CD1c-positive myeloid dendritic cell (primary cell): ENCODE data around the gene ZNF22.

Experiments
- DNase-seq: peaks from one replicate; pipeline ENCODE4 v3.0.0-alpha.2; 2016; ENCODE audit errors: extremely low spot score

The ZNF22 gene

DNA sequence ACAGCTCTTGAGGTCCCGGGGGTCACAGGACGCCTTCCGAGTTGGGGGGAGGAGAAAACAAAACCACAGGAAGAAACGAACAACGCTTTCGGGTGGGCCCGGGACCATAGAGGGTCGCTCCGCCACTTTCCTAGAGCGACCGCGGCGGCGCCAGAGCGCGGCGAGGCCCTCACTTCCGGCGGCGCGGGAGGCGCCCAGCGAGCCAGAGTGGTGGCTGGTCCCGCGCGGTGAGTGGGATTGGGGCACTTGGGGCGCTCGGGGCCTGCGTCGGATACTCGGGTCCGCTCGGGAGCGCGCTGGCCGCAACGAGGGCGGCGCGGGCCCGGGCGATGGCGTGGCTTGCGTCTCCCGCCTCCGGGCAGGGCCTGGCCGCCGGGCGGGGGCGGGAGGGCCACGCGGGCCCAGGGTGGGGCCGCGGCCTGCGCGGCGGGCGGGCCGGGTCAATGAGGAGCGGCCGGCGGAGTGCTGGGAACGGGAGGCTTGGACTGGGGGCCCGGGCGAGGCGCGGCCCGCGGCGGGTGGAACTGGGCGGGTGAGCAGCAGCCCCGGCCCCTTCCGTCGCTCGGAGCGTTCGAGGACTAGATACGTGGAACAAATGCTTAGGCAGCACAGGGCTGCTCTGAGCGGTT lies at the start of gene ZNF22:
TSS of gene ZNF22 (plus strand) at position 172 of the 629 bp plus-strand sequence. CDS start 2,446 bp downstream, outside the sequence.
- peak; percentile 81 for DNase-seq

DNA sequence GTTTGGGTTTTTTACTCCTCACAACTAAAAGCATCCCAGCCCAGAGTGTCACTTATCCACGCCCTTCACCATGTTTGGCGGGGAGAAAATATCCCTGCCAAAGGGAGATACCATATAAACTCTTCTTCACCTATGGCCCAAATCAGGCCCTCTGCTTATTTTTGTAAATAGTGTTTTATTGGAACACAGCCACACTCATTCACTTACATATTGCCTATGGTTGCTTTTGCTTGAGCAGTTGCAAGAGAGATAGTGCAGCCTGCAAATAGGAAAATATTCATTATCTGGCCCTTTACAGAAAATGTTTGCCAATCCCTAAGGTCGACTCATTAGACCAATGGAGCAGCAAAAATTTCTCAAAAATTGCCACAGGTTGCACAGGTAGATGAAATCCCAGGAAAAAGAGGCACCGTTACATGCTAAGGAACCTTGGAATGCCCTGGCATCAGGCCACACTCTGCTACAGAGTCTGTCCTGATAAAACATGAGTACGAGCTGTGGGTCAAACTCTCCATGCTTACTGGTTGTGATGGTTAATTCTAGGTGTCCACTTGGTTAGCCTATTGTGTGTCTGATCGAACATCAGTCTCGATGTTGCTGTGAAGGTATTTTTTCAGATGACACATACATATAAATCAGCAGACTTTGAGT lies 49.0 kb upstream of the ZNF22 start:
- DNase-seq, result no peak

DNA sequence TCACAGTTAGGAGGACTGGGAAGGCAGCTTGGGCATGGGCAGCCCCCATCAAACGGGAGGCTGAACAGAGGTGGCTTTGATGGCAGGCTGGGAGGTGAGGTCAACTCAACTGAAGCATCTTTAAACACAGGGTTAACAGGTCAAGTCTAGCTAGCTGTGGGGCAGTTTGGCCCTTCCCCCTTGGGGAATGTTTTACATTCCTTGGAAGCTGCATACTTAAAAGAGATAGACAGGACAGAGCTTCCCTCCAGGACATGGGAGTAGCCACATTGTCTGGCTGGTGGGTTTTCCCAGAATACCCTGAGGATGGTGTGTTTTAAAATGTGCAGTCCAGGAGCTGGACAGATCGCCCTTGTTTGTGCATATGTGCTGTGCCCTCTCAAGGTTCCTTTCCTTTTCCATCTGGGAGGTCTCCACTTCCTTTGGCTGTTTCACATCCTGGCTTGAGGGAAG lies 47.9 kb upstream of the ZNF22 start:
- DNase-seq, result no peak

DNA sequence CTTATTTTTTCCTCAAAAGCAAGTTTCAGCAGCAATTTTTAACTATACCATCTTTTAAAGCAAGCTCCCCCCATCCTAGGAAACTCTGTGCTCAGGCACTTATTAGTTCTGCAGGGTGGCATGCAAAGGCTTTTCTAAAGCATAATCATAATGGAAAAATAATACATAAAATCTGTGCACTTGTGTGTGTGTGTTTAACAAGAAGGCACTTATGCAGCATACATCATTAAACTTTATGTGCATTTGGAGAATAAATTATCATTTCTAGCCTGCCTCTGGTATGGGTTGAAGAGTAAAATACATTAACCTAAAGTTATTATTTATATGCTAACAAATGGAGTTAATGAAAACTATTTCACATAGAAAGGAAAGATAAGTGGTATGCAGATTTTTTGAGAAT lies 46.7 kb upstream of the ZNF22 start:
- no peak for DNase-seq

DNA sequence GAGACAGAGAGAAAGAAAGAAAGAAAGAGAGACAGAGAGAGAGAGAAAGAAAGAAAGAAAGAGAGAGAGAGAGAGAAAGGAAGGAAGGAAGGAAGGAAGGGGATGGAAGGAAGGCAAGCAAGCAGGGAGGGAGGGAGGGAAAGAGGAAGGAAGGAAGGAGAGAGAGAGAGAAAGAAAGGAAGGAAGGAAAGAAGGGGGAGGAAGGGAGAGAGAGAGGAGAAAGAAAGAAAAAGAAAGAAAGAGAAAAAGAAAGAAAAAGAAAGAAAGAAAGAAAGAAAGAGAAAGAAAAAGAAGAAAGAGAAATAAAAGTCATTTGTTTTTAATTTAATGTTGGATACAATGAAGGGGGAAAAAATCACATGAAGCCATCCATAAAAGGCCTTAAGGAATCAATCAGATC lies 45.8 kb upstream of the ZNF22 start:
- no peak for DNase-seq

DNA sequence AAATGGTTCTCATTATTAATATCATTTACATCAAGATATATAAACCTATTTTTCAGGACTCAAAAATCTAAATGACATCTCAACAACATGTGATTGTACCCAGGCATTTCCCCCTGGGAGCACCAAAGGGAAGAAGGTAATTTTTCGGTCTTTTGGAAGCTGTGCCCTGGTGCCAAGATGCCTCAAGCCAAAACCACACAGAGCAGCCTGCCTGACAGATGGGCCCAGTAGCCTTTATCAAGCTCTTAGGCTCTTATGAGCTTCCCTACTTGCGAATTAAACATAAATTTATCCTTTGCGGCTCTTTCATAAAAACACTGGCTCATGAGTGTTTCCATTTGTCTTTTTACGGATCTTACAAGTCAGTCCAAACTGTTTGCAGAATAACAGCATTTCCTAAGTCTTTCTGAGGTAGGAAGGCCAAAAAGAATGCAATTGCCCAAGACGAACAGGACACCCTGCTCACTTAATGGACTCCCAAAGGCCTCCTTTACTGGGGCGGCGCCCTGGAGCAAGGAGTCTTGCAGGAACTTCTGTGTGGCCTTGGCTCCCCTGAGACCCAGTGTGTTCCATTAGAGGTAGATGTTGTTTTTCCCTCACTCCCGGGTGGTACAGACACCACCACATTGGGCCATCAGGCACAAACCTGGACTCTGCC lies 45.2 kb upstream of the ZNF22 start:
- DNase-seq, result no peak

DNA sequence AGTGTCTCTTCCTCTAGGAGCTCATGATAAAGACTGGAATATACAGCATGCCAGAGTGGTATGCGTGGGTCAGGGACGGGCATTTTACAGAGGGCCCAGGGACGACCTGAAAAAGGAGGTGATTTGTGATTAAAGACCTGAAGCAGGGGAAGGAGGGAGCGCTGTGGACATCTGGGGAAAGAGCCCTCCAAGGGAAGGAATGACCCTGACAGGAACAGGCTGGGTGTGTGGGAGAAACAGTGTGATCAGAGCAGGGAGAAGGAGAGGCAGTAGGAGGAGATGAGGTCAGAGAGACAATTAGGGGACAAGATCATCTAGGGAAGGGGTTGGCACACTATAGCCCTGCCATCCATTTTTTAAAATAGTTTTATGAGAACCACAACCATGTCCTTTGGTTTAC lies 44.5 kb upstream of the ZNF22 start:
- DNase-seq, result no peak

DNA sequence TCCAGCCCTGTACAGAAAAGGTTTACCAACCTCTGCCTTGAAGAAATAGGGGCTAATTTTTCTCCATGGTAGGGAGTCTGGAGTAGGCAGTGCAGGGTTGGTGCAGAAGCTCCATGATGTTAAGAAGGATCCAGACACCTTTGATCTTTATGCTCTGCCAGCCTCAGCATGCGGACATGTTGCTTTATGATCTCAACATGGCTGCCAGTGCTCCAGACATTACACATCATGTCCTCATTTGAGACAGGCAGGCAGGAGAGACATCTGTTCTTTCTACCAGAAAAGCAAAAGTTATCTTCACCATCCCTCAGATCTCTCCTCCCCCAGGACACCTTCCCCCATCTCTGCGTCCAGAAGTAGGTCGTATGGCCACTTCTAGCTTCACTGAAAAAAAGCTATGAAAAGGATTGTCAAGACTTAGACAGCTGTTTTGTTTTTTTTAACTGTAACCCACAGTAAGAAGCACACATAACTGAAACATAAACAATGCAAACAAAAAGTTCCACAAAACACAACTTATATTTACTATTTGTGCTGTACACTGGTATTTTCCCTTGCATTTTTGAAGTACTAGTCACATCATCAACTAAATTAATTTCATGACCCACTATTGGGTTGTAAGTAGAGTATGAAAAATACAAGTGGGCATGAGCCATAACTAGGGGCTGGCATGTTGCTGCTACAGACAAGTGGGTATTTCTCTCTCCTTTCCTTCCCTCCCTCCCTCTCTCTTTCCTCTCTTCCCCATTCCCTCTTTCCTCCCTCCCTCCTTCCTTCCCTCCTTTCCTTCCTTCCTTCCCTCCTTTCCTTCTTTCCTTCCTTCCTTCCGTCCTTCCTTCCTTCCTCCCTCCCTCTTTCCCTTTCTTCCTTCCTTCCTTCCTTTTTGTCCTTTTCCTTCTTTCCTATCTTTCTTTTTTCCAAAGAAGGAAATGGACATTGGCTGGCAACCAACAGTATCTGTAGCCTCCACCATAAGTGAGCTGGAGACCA lies 43.7 kb upstream of the ZNF22 start:
- DNase-seq, result no peak

DNA sequence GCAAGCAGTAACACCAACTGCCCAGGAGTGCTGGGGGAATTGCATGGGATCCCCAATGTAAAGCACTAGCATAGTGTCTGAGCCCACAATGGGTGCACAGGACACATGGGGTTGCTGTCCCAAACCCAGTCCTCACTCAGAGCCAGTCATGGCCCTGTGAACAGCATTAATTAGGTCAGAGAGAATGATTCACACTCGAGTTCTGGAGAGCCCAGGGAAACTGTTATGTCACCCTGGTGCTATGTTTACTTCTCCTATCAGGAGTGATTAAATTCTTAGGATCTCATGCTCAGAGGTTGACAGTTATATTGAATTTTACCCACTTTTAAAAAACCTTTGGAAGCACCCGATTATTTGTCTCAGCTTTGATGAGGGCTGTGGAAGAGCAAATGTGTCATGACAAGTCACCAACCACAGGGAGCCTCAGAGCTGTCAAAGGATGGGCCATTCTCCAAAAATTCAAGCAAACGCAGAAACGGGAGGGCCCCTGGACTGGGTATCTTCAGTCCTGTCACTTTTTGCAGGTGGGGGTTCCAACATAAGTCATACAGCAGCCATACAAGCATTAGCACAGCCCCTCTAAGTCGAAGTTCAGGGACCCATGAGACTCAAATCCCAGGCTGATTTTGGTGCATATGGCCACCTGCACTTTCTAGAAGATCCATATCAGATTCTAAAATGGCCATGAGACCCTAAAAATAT lies 42.4 kb upstream of the ZNF22 start:
- DNase-seq, result peak; percentile 83

DNA sequence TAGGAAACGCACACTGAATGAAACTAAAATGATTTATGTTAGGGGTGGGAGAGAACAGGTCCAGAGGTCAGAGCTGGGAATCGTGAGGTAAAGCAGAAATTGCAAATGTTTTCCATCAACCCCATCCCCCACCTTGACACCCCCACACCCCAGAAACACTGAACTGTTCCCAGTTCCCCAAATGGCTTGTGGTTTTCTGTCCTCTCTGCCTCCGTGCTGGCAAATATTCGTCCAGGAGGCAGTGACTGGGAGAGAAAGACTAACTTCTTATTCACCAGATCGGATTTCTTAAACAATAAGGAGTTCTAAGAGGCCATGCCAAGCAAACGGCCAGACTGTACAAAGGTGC lies 41.9 kb upstream of the ZNF22 start:
- peak; percentile 80 for DNase-seq

DNA sequence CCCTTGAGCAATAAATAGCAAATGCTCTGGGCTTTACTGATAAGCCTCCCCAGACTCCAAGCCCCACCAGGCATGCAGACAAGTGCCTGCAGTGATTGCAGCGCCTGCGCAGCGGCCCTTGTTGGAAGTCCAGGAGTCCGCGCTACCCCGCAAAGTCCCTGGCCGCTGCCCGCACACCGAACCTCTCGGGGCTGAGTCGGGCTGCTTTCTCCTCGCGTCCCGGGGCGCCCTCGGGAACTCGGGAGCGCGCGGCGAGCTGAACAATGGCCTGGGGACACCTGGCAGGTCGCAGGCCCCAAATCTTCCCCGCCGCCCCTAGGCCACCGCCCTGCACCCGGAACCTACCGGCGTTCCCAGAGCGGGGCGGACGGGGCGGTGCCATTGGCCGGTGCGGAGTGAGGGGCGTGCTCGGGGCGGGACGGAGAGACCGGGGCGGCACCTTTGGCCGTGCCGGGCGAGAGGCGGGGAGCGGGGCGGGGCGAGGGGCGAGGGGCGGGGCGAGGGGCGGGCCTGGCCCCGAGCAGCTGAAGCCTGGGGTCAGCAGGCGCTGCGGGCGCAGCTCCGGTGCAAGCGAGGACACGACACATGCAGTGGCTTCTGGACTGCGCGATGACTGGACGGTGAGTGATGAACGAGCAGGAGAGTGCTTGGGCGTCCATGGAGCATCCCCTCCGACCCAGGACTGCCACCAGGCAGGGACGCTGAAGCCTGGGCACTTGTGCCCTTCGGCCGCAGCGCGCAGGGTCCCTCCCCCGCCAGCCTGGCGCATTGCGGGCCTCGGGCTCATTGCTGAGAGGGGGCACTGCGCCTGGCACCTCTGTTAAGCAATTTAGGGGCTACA lies 41.3 kb upstream of the ZNF22 start, which contains the start of gene RASSF4:
TSS of gene RASSF4 (plus strand) at position 556 of the 841 bp plus-strand sequence. CDS start 10,401 bp downstream, outside the sequence.
- peak; percentile 94 for DNase-seq

DNA sequence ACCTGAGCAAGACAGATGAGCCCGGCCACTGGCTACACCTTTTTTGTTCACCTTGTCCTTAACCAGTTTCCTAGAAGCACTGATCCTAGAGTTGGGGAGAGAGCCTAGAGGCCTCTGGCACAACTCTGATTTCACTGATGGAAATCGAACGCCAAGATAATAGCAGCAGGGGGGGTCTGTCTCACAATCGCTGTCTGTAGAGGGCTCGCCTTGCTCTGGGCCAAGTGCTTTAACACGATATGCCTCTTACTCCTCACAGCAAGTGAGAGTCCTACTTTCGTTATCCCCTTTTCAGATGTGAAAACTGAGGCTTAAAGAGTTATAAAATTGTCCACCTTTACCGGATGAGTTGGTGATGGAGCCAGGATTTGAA lies 40.6 kb upstream of the ZNF22 start:
- no peak for DNase-seq

DNA sequence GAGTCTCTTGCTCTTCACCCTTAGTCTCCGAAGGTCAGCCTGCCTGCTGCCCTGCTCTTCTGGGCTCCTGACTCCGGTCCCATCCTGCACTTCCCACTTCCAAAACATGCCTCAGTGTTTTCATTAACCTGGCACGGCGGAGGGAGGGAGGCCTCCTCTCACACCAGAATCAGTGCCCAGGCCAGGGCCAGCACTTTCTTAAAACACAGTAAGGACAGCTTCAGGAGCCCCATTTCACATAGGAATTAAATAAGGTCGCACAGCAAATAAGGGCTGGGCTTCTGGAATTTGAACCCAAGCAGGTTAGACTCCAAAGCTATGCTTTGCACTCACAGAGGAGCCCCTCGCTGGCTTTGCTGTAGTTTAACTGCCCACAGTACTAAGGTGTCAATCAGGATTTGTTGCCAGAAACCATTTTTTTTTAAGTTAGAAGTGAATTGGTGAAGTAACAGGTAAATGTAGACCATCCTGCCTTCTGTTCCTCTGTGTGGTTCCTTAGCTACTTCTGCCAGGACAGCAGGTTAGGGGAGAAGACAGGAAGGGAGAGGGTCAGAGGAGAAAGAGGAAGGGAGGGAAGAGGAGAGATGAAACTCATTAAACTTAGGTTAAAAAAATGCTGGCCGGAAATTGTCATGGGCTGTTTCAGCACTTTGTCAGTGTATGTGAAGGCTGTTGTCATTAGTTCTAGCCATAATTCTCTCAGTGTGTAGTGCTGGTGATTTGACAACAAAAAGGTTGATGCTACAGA lies 40.1 kb upstream of the ZNF22 start:
- DNase-seq, result no peak

DNA sequence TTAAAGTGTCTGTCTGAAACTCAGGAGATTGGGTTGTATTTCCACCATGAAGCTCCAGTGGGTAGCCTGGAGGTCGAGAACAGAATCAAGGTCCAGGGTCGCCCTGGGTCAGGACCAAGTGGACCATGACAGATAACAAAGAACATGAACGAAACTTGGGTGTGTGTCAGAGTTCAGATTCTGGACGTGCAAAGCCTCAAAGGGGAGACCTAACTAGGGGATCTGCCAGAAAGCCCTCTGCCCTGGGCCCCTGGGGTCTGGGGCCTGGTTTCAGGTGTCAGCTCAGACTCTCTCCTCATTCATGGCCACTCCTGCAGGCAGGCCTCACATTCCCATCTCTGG lies 39.5 kb upstream of the ZNF22 start:
- no peak for DNase-seq

DNA sequence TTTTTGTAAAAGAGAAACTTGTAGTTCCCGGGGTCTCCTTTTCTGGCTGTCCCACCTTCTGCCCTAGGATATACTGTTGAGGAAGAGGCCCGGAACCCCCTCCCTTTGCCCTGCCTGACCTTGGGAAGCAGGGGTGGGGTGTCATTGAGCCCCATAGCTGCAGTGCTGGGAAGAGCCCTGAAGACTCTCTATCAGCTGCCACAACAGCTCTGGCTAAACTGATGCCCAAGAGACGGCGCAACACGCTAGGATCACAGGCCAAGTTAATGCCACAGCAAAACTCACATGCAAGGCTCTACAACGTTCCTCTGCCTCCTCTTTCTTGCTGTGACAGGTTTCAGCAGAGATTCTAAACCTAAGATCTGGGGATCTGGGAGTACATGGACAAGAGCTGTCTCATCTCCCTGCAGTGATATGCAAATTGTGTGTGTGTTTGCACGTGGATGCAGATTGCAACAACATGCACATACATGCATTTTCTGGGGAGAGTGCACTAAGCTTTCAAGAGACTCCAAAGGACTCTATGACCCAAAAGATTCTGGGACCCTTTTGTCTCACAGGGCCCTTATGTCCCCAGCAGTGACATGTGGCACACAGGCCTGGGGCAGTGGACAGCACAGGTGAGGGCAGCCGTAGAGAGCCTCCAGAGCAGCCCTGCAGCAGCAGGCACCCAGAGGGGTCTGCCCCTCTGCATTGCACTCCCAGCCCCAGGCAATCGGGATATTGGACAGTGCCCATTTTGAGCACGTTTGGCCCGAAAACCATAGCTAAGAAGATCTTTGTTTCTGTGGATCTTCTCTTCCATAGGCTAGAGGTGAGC lies 38.6 kb upstream of the ZNF22 start:
- no peak for DNase-seq

DNA sequence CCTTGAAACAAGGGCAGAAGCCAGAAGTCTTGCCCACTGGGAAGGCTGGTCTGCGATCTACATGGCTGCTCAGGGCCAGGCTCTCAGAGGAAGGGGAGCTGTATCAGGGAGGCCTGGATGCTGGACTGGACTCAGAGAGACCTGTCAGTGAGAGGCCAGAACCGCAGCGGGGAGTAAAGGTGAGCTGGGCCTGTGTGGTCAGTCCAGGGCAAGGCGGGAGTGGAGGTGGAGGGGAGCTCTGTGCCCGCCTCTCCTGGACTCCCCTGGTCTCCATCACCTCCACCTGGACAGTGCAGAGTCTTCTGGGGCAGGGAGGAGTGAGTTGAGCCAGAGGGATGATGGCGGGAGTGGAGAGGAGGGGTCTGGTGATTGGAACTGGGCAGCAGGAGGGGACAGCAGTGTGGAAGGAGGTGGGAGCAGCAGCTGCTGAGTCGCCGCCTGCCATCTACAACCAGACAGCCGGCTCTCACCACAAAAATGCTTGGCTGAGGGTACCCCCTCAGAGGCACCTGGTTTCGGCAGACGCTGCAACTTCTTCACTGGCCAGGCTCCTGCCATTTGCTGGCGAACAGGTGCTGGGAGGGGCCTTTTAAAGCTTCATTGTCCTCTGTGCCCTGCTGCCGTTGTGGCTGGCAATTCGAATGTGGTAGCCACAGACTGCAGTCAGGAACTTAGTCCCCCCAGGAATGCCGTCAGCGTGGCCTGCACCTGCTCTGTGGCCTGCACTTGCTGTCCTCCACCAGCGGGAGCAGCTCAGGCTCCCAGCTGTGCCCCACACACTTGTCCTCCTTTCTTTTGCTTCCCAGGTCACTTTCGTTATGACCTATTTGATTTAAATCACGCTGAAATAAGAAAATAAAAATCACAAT lies 37.6 kb upstream of the ZNF22 start:
- DNase-seq, result peak; percentile 68

DNA sequence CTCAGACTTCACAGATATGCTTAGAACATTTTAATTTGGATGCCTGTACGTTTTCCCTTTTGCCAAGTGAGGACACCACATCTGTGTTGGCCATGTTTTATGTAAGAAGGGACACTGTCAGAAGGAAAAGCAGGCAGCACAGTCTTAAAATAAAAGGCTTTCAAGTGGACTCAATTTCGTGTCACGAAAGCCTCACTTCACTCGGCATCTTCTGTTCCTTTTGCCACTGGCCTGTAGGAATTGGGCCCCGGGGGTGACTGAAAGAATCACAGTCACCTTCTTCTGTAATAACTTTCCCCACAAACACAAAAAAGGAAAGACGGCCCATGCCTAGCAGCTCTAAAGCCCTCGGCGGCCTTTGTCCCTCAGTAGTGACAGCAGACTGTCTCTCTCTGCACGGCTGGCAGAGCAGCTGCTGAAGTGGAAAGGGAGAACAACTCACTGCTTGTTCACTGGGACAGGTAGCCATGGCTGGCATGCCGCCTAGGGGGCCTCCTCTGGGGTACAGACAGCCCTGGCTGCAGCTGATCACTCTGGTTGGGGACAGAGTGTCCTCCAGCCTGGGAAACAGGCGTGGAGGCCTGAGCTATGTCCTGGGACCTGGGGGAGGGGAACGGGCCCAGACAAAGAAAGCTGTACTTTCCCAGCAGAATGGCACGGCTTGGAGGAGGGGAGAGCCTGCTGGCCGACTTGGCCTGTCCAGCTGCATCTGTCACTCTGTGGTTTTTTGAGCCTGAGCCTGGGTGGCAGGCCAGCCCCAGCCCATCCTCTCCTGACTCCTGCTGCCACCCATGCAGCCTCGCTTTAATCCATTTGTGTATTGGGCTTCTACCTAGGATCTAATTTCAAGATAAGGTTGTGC lies 36.7 kb upstream of the ZNF22 start:
- DNase-seq, result no peak
